NCI-H524 treated with DMSO at 0.1 percent for 48 hours (cell line): ENCODE data around the gene ARHGAP20.

Source experiments
- DNase-seq: peaks from one replicate; lab custom pipeline; 2025; lab: John Stamatoyannopoulos, UW

ARHGAP20 gene

DNA sequence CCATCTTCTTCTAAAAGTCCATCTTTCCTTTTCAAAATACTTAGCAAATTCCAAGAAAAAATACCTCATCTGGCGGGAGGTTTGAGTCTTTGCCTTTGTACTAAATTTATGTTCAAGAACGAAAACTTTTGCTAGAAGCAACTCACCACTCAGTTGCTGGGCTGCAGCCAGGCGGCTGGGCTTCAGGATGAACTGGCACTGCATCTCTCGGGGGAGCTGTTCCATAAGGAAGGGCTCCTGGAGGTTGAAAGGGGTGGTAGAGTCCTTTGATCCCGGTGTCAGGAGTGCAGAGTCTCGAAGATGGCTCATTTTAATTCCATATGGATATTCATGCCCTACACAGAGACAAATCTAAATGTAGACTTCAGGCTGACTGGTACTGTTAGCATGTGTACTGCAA lies 105.8 kb downstream of the ARHGAP20 start:
- no peak for DNase-seq

DNA sequence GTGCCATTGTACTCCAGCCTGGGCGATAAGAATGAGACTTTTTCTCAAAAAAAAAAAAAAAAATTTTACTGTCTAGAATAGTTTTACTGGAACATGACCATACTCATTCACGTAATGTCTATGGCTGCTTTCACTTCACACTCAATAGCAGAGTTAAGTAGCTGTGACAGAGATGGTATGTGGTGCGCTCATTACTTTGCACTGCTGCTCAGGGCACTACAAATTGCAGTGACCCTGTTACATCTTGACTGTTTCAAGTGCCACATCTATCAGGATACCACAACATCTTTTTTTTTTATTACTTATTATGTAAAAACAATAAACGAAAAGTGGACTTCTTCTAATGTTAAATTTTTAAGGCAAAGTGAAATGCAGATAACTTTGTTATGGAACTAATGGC lies 110.3 kb downstream of the ARHGAP20 start:
- DNase-seq, result no peak

DNA sequence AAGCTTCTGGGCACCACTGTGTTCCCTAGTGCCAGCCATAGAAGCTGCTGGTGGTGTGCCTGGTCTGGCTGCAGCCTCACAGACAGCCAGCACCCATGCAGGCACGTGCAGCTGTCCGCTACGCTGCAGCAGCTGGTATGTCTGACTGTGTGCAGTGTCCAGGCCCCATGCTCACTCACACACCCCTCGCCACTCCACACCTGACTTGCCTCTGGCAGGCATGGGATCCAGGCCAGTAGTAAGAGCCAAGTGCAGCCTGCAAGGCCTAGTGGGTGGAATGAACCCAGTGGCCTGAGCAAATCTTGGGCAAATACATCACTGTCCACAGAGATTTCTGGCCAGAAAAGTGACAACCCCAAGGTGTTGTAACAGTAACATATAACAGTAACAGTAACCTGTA lies 111.9 kb downstream of the ARHGAP20 start:
- DNase-seq, result no peak

DNA sequence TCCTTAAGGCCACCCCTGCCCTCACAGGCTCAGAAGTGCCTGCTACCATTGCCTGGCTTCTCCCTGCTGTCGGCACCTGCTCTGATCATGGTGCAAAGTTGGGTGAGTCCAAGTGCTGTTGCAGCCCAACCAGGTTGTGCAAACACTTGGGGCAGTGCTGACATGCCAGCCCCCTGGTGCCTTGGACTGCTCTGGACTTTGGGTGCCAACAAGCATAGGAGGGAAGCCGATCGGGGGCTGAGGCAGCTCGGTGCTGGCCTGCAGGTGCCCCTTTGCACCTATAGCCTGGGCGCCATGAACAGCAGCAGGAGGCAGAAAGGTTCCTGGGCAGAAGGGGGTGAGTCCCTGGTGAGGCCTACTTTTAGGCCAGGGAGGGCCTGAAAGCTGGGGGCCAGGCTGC lies 113.0 kb downstream of the ARHGAP20 start:
- DNase-seq, result no peak

DNA sequence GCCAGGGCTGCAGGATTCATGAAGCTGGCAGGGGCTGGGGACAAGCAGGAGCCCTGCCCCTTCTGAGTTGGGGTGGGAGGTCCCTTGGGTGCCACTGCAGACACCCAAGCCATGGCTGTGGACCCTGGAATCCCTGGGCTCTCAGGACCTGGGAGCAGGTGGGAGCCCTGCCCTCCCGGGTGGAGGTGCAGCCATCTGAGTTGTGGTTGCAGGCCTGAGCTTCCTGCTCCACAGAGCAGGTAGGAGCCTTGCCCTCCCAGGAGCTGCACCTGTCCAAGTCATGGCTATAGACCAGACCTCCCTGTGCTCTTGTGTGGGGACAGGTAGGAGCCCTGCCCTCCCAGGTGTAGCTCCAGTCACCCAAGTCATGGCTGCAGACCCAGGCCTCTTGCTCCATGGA lies 113.5 kb downstream of the ARHGAP20 start:
- no peak for DNase-seq

DNA sequence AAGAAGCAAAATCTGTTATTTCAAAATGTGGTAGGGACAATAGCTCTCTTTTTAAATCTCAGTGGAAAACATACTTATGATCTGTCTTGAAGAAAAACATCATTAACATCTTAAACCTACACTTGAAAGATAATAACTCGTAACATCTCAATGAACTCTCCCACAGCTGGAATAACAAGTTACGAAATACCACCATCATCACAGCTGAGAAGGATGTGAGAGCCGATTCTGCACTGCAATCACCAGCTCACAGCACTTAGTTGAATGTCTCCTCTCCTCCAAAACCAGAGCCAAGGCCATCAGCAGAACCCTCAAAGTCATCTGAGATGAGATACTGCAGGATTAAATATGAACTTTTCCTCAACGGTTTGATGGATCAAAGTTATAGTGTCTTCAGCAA lies 124.3 kb downstream of the ARHGAP20 start:
- DNase-seq, result no peak

DNA sequence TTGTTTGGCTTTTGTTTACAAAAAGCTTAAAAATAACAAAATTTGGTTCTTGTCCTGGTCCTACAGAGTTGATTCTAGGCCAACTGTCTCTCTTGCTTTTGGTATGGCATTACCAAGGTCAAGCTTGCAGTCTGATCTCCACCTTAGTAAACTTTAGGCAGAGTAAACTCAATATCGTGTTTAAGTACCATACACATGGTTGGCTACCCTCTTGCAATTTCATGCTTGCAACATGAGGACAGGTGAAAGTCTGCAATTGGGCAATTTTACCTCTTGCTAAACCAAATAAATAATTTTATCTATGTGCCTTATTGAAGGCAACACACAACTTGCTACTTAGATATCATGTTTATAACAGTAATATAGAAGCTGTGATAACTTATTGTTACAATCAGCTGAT lies 125.1 kb downstream of the ARHGAP20 start:
- DNase-seq, result no peak

DNA sequence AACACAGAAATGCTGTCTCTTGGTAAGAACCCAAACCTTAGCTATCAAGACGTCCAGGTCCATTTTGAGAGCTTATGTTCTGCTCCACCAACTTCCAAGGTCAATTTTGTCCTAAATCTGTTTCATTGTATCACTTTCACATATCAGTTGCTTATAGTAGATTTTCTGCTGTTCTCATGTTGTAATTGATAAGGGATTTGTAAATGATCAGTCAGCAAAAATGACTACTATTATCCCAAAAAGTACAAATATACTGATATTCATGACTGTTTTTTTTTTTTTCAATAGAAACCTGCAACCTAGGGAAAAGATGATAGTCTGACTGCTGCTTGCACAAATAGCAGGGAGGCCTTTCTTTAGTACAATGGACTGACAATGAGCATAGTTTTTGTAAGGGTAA lies 128.1 kb downstream of the ARHGAP20 start:
- DNase-seq, result no peak

DNA sequence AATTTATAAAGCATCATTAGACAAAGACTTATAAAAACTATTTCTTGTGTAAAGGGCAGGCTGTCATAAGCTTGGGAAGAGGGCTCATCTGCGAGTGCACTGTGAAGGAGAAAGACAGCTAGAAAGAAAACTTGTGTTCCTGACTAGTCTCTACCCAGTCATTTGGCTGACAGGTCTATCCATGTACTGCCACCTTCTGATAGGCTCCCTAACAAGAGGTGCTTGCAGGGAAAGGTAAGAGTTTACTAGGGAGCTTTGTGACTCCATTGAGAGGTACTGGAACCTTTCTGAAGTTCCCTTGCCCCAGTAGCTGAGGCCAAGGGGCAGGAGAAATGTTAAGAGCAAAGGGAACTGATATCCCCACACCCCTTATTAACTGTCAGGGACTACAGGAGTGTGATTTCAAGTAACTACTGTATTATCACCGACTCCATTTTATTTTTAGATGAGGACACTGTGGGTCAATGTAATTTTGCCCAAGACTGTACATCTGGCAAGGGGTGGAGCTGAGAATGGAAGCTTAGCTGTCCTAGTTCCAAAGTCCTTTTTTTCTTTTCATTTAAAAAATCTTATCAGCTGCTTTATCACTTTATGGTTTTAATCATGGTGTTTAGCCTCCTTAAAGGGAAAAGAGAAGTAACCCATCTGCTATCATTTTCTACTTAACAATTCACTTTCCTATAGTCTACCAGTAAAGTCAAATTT lies 129.4 kb downstream of the ARHGAP20 start:
- DNase-seq, result no peak

DNA sequence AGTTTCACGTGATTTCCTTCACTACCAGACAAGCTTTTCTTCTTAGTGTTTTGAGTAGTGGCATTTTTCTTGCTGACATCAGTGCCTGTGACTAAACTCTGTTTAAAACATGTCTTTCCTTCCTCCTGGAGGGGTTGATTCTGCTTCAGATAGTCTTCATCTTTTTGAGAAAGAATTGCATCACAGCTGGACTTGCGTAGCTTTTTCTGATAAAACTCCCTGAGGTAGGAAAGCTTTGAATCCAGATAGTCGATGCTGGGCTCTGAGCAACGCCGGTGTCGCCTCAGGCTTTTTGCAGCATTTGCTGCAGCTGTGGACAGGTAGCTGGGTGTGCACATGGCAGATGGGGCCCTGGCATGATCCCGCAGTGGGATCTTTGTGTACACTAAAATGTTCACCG lies 131.7 kb downstream of the ARHGAP20 start:
- DNase-seq, result no peak

DNA sequence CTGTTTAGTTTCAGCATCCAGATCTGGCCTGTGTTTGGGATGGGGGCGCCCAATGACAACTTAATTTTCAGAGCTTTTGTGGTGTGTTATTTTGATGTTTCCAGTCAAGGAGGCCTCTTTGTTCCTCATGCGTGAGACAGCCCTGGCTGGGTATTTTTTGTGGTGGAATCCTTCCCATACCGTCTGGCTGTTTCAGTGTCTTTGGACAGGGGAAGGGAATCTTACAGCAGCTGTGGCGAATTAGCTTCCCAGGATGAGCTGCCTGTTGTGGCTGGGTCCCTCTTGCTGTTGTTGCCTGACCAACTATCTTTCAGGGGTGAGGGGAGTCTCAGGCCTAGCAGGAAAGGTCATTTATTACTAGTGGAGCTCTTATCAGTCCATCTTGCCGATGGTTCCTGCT lies 138.8 kb downstream of the ARHGAP20 start:
- no peak for DNase-seq

DNA sequence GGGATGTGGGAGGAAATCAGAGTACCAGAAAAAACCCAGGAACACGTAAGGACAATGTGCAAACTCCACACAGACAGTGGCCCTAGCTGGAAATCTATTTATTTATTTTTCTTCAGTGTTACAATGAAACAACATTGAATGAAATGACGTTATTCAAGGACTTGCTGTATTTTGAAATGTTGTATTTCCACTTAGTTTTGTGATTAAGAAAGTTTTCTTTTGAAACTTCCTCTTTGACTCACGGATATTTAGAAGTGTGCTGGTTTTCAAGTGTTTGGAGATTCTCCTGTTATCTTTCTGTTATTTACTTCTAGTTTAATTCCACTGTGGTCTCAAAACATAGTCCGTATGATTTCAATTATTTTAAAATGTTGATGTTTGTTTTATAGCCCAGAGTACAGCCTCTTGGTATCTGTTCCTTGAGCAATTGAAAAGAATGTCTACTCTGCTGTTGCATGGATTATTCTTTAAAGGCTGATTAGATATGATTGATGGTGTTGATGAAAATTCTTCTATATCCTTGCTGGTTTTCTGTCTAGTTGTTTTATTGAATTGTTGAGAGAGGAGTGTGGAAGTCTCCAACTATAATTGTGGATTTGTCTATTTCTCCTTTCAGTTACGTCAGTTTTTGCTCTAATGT lies 141.0 kb downstream of the ARHGAP20 start:
- no peak for DNase-seq

DNA sequence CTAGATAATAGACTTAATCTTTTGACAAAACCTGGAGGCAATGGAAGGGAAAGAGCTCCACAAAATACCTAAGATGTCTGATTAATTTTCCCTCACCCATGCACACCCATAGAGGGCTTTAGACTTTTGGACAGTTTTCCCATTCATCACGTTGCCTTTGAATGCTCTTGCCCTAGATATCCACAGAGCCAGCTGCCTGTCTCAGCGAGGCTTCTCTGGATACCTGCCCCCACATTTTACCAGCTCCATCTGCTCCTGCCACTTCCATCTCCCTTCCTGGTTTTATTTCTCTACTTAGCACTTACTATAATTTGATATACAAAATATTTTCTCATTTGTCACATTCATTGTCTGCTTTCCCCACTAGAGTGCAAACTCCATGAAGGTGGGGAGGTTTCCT lies 145.7 kb downstream of the ARHGAP20 start:
- DNase-seq, result no peak

DNA sequence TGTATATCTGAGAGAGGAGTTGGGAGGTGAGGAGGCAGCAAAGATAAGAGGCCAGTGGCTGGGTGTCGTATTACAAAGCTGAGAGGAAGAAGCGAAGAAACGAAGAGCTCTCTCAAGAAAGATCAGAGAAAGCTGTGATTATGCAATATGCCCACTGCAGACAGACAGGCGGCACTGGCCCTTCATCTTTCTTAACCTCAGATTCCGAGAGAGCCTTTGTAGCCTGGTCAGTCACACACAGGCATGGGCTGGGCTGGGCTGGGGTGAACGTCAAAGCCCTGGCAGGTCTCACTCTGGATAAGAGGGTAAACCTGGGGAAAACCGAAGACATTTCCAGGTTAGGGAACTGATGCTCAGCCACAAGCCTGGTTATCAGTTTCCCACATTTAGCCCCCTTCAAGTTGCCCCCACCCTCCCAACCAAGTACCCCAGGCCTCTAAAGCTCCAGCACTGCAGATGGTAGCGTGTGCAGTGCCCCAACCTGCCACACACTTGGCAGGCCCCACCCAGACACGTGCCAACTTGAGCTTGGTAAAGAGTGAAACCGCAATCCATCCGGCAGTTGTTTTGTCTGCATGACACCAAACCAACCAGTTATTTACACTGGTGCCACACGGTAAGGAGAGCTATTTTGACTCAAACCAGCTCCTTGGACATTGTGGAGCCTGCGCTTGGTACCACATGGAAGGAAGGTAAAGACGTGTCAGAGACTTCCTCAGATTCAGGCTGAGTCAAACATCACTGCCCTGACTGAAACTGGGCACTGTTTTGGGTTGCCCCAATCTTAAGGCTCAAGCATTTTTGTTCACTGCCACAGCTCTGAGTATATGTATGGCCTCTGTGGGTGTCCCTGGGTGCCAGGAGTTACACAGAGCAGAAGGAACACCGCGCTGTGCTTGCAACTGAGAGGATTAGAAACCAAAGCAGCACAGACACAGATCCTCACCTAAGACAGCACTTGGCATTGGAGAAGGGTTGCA lies 146.6 kb downstream of the ARHGAP20 start:
- peak; percentile 13 for DNase-seq

DNA sequence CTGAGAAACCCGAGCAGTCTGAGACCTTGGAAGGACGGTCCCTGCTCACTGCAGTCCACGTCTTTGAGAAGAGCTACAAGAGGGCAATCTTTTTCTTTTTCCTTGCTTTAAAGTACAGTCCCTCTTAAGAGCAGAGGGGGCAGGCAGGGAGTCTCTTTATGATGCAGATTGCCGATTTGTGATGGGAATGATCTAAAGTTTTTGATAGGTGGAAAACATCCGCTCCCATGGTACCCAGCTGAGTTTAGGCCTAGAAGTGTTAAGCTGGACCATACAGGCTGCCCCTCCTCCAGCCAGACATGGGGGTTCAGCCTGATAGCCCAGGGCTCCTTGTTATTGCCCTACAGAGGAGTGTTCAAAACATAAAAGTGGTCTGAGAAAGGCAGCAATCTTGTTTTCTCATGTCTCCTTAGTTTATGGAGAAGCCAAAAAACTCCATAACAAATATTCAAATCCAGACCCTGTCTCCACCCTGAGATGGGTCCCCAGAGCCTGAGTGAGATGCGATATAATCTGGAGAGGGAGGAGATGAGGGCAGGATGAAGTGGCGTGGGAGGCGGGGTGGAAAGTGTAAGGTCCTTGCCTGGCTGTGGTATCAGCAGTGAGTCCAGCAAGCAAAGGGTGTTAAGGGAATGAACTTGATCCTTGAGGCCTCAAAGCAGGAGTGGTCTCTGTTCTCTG lies 147.4 kb downstream of the ARHGAP20 start:
- DNase-seq, result no peak

DNA sequence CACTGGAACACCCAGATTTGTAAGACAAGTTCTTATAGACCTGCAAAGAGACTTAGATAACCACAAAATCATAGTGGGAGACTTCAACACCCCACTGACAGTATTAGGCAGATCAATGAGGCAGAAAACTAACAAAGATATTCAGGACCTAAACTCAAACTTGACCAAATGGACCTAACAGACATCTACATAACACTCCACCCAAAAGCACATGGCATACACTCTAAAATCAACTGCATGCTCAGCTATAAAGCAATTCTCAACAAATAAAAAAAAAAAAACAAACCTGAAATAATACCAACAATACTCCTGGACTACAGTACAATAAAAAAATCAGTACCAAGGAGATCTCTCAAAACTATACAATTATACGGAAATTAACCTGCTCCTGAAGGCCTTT lies 167.5 kb downstream of the ARHGAP20 start:
- no peak for DNase-seq

DNA sequence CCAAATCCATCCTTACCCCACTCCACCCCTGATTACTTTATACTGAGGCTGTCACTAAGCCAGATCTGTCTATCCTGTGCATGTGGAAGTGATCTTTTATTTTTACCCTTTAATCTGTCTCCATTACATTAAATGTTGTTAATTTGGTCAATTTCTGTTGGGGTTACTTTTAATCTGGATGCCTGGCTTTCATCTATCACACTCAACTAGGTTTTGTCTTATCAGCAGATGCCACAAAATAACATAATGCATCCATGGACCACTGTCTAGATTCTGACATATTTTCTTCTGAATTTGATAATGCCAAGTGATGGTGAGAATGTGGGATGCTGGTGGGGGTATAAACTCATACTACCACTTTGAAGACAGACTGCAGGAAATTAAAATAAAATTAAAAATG lies 174.1 kb downstream of the ARHGAP20 start:
- no peak for DNase-seq

DNA sequence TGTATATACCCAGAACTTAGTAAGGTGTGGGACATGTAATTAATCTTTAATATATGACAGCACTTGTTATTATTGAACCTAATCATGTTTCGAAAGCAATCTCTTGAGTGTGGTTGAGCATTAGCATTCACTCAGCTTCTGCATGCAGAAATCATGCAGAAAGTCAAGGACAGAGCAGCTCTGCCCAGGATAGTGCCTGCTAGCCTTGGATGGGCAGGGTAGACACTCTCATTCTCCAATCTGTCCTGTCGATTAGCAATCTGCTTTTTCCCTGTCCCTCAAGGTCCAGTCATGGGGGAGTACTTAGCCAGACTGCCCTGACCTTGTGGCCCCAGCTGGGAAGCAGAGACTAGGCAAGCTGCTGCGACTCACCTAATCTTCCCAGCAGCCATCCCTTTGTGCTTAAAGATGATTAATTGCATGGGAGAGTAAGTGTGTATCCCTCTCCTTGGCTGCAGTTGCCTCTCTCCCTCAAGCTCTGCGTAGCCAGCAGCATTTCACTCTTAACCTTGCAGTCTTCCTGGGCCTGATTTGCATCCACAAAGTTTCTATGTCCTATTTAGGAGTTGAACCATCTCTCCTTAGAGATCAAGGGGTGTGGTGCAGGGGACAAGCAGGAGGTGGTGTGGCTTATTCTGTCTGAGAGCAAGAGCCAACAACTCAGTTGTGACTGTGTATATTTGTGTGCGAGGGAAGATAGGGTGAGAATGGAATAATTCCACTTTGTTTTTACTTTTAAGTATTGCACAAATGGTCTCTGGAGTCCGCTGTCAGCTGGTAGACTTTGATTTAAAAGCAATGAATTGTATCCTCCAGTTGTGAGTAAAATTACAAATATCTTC lies 181.1 kb downstream of the ARHGAP20 start:
- no peak for DNase-seq

DNA sequence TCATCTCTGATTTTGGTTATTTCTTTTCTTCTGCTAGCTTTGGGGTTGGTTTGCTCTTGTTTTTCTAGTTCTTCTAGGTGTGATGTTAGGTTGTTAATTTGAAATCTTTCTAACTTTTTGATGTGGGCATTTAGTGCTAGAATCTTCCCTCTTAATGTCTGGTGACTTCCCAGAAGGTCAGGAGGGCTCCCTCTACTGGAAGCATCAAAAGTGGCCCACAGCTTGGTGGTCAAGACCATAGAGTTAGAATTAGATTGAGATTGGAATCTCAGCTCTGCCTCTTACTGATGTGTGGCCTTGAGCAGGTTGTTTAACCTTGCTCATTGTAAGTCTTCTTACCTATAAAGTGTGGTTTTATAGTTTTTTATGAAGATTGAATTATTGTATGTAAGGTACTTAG lies 183.2 kb downstream of the ARHGAP20 start:
- no peak for DNase-seq

DNA sequence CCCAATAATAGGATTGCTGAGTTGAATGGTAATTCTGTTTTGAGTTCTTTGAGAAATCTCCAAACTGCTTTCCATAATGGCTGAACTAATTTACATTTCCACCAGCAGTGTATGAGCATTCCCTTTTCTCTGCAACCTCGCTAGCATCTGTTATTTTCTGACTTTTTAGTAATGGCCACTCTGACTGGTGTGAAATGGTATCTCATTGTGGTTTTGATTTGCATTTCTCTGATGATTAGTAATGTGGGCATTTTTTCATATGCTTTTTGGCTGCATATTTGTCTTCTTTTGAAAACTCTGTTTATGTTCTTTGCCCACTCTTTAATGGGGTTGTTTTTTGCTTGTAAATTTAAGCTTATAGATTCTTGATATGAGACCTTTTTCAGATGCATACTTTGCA lies 185.1 kb downstream of the ARHGAP20 start:
- DNase-seq, result no peak
